HepG2 (cell line): ENCODE measurements around the gene TRAPPC4. TPM values are rescaled to one million over a fixed set of nuclear protein-coding genes. Genes with fewer than 3 reads are reported as not detected.

Experiments
- ARHGAP35 ChIP-seq: sonication (generic); formaldehyde crosslinking; IDR thresholded peaks from 2 replicates; pipeline ENCODE4 v1.9.0; 2022; ENCODE audit warnings: mild to moderate bottlenecking, inconsistent platforms, moderate library complexity, missing genetic modification reagents, borderline replicate concordance
- BATF2 ChIP-seq: sonication (generic); formaldehyde crosslinking; IDR thresholded peaks from 2 replicates; pipeline ENCODE4 v1.8.0; 2022; ENCODE audit warnings: mild to moderate bottlenecking, missing genetic modification reagents, moderate library complexity
- CBX1 ChIP-seq: IDR thresholded peaks from one replicate; pipeline ENCODE4 v1.6.1; 2016; ENCODE audit warnings: antibody characterized with exemption, low read depth
- DZIP1 ChIP-seq: sonication (generic); formaldehyde crosslinking; IDR thresholded peaks from 2 replicates; pipeline ENCODE4 v1.5.0; 2020; ENCODE audit warnings: mild to moderate bottlenecking, missing genetic modification reagents
- FLYWCH1 ChIP-seq: sonication (generic); formaldehyde crosslinking; IDR thresholded peaks from 2 replicates; pipeline ENCODE4 v1.8.1; 2023; ENCODE audit warnings: mild to moderate bottlenecking, missing genetic modification reagents
- HMGXB4 ChIP-seq, 2 experiments: sonication (generic) in 1 of 2; formaldehyde crosslinking in 1 of 2; IDR thresholded peaks; 2 replicates each; pipeline versions ENCODE4 v1.4.0 to v1.6.1; 2018 to 2020; ENCODE audit warnings: missing genetic modification reagents in 2 of 2, borderline replicate concordance in 1 of 2, low read depth in 1 of 2, mild to moderate bottlenecking in 1 of 2, missing biosample characterization in 1 of 2
- NR2F6 ChIP-seq, 2 experiments: IDR thresholded peaks; 2 replicates each; pipeline ENCODE4 v1.6.1; 2016; ENCODE audit warnings: antibody characterized with exemption in 1 of 2, mild to moderate bottlenecking in 1 of 2
- PRDM15 ChIP-seq: sonication (generic); formaldehyde crosslinking; IDR thresholded peaks from 2 replicates; pipeline ENCODE4 v1.4.0; 2020; ENCODE audit warnings: missing genetic modification reagents
- SNAPC2 ChIP-seq: sonication (generic); formaldehyde crosslinking; IDR thresholded peaks from 2 replicates; pipeline ENCODE4 v1.8.1; 2022; ENCODE audit warnings: mild to moderate bottlenecking, missing genetic modification reagents
- STAT5B ChIP-seq: sonication (generic); formaldehyde crosslinking; IDR thresholded peaks from 2 replicates; pipeline ENCODE4 v1.4.0; 2020; ENCODE audit warnings: missing genetic modification reagents
- TCF7 ChIP-seq: sonication (generic); IDR thresholded peaks from 2 replicates; pipeline ENCODE4 v1.6.1; 2016; ENCODE audit warnings: antibody characterized with exemption, low read depth
- WIZ ChIP-seq: sonication (generic); formaldehyde crosslinking; IDR thresholded peaks from 2 replicates; pipeline ENCODE4 v1.5.1; 2020; ENCODE audit warnings: mild to moderate bottlenecking, missing genetic modification reagents
- ZKSCAN1 ChIP-seq: fragments of 150-350 bp; IDR thresholded peaks from 2 replicates; pipeline ENCODE4 v1.6.1; 2014; ENCODE audit warnings: low read length
- ZNF10 ChIP-seq: sonication (generic); formaldehyde crosslinking; IDR thresholded peaks from 2 replicates; pipeline ENCODE4 v1.4.0; 2020; ENCODE audit warnings: mild to moderate bottlenecking, low read depth, missing genetic modification reagents, borderline replicate concordance
- ZNF430 ChIP-seq: sonication (generic); formaldehyde crosslinking; IDR thresholded peaks from 2 replicates; pipeline ENCODE4 v1.9.0; 2021; ENCODE audit warnings: mild to moderate bottlenecking, missing genetic modification reagents
- ZNF652 ChIP-seq: IDR thresholded peaks from 2 replicates; pipeline ENCODE4 v1.6.1; 2016; ENCODE audit warnings: low read depth, borderline replicate concordance
- ZNF777 ChIP-seq: sonication (generic); formaldehyde crosslinking; IDR thresholded peaks from 2 replicates; pipeline ENCODE4 v1.4.0; 2020; ENCODE audit warnings: missing genetic modification reagents
- polyA plus RNA-seq, 8 experiments: library from polyadenylated mRNA; depleted of rRNA in 3 of 8; stranded (reverse) in 7 of 8; unstranded in 1 of 8; fragments of >200 nt; fragmentation: Illumina TruSeq in 4 of 8; extraction: Trizol in 4 of 8; gene quantifications; 2 replicates each; pipeline versions ENCODE4 v1.2.1 to v1.2.3, GENCODE V29; 2011 to 2016; ENCODE audit warnings: low read depth in 4 of 8, missing spikeins in 1 of 8, mixed read lengths in 1 of 8; ENCODE audit not compliant: insufficient read depth in 1 of 8
- total RNA-seq, 5 experiments: library from RNA; depleted of rRNA; stranded (reverse); fragments of >200 nt; fragmentation: Illumina TruSeq; extraction: Trizol; gene quantifications; 2 replicates each; pipeline ENCODE4 v1.2.3, GENCODE V29; 2016; ENCODE audit warnings: low read depth in 1 of 5
- TF ChIP-seq, protein P1 (sequence below): IDR thresholded peaks from 2 replicates; pipeline ENCODE4 v1.6.1; 2012; ENCODE audit warnings: low read depth, low read length, improper control_type of control experiment

Gene TRAPPC4
- total and polyA plus RNA-seq, 2 of the 13 experiments (the other 11 are each of a cell fraction or from before 2014, with no cell fraction given), result 97.4 to 140 TPM

DNA sequence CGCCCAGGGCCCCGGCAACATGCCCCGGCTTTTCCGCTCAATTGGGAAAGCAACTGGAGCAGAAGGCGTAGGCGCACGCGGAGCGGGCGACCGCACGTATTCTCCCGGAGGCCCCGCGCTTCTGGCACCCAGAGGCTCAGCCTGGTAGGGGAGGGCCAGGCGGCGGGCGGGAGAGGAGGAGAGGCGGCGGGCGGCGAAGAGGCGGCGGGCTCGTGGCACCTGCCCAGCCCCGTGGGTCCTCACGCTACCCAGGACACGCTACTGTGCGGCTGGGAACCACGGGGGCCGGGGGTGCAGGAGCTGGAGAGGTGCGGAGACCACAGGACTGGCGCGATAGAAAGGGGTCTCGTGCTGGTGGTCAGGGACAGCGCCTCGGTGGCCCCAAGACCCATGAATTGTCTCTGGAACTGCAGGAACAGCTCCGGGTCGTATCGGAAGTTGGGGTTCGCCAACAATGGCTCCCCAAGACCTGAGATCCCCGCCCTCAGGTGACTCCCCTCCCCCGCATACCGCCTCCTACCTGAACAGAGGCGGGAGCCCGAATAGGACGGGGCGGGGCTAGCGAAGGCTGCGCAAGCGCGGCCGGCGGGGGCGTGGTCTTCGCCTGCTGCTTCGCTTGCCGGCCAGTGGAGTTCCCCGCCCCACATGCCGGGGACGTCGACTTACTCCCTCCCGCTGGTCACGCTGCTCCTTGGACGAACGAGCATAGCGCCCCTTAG, 11.9 kb downstream of the TRAPPC4 start, which contains the start of gene SLC37A4 (continued):
- TF ChIP-seq HMGXB4 (CRISPR knock-in tag; IDR thresholded peaks at IDR 0.05; ENCODE audit: borderline replicate concordance in 1 of 2, low read depth in 1 of 2) (peak; percentile 75 to 97; a peak in 3 of 4 replicates), ARHGAP35 (CRISPR knock-in tag) (no peak), DZIP1 (CRISPR knock-in tag) (no peak), WIZ (0 out of 2 replicates have a peak, but pooled peaks have one; percentile 24), ZNF10 (CRISPR knock-in tag) (no peak), NR2F6 (IDR thresholded peaks at IDR 0.05) (no peak), NR2F6 (CRISPR knock-in tag; IDR thresholded peaks at IDR 0.05) (peak; percentile 63), TCF7 (no peak), STAT5B (CRISPR knock-in tag) (no peak), PRDM15 (CRISPR knock-in tag) (no peak), BATF2 (CRISPR knock-in tag) (no peak), SNAPC2 (peak; percentile 80; the same call in 1 of the 2 replicates), ZNF777 (CRISPR knock-in tag) (peak; percentile 55; the same call in 1 of the 2 replicates), CBX1 (no peak), ZNF652 (peak; percentile 19; the same call in 1 of the 2 replicates), FLYWCH1 (CRISPR knock-in tag) (no peak; the same call in 1 of the 2 replicates), ZKSCAN1 (no peak), ZNF430 (CRISPR knock-in tag) (peak; percentile 76; the same call in 1 of the 2 replicates)
- TF ChIP-seq, protein P1, sequence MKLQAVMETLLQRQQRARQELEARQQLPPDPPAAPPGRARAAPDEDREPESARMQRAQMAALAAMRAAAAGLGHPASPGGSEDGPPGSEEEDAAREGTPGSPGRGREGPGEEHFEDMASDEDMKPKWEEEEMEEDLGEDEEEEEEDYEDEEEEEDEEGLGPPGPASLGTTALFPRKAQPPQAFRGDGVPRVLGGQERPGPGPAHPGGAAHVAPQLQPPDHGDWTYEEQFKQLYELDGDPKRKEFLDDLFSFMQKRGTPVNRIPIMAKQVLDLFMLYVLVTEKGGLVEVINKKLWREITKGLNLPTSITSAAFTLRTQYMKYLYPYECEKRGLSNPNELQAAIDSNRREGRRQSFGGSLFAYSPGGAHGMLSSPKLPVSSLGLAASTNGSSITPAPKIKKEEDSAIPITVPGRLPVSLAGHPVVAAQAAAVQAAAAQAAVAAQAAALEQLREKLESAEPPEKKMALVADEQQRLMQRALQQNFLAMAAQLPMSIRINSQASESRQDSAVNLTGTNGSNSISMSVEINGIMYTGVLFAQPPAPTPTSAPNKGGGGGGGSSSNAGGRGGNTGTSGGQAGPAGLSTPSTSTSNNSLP, result no peak
